Breast epithelium (tissue), 3 donors: ENCODE measurements around the gene SPATA2.

ENCODE experiments used
- POLR2A ChIP-seq: fragments of 450-650 bp; IDR thresholded peaks from one replicate; pipeline ENCODE4 v1.6.1; 2016; ENCODE audit warnings: antibody characterized with exemption, mild to moderate bottlenecking, moderate library complexity
- TF ChIP-seq, protein P1 (sequence below), 3 donors: fragments of 450-650 bp; IDR thresholded peaks; one replicate each; pipeline ENCODE4 v1.5.1; 2016 to 2017; ENCODE audit warnings: antibody characterized with exemption in 3 of 3, mild to moderate bottlenecking in 3 of 3, moderate library complexity in 3 of 3

DNA sequence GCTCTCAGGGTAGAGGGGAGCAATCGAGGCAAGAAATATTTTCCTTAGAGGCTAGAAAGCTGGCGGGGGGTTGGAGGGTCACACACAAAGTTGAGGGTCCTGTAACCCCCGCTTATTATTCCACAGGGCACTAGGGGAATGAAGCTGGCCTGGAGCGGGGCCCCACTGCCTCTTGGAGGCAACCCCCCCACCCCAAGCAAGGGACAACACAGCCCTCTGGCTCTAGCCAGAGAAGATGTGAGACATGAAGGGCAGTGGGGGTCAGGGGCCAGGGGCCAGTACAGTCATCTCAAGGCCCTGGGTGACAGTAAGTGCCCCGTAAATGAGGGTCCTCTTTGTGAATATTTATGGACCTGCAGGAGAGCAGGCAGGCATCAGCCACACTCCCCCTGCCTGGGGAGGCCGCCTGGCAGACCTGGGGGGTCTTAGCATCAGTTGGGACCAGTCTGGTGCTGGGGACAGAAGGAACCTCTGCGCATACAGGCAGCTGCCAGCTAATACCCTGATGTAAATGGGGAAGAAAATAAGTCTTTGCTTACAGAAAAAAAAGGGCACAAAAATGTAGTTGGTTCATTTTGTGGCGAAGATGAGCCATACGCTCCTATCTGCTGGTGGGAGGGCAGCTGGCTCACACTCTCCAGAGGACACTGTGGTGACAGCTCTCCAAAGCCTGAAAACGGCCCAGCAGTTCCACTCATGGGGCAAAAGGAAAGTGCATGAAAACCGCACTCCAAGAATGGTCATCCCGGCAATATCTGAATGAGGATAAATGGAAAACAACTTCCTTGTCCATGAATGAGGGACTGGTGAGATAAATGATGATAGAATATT, 21.9 kb downstream of the SPATA2 start:
- TF ChIP-seq, protein P1, sequence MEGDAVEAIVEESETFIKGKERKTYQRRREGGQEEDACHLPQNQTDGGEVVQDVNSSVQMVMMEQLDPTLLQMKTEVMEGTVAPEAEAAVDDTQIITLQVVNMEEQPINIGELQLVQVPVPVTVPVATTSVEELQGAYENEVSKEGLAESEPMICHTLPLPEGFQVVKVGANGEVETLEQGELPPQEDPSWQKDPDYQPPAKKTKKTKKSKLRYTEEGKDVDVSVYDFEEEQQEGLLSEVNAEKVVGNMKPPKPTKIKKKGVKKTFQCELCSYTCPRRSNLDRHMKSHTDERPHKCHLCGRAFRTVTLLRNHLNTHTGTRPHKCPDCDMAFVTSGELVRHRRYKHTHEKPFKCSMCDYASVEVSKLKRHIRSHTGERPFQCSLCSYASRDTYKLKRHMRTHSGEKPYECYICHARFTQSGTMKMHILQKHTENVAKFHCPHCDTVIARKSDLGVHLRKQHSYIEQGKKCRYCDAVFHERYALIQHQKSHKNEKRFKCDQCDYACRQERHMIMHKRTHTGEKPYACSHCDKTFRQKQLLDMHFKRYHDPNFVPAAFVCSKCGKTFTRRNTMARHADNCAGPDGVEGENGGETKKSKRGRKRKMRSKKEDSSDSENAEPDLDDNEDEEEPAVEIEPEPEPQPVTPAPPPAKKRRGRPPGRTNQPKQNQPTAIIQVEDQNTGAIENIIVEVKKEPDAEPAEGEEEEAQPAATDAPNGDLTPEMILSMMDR (IDR thresholded peaks at IDR 0.05): no peak
- TF ChIP-seq POLR2A: no peak
